HEK293 (cell line): Measurements from ENCODE around the gene HPD.

Source experiments
- CTCF ChIP-seq: fragments of 450-650 bp; formaldehyde crosslinking; IDR thresholded peaks from 2 replicates; pipeline ENCODE4 v1.5.1; 2016; ENCODE audit warnings: missing biosample characterization, missing genetic modification characterization
- ZFP37 ChIP-seq: fragments of 450-650 bp; formaldehyde crosslinking; IDR thresholded peaks from 2 replicates; pipeline ENCODE4 v1.5.1; 2016; ENCODE audit warnings: missing biosample characterization, missing genetic modification characterization
- ZNF664 ChIP-seq: fragments of 450-650 bp; formaldehyde crosslinking; IDR thresholded peaks from 2 replicates; pipeline ENCODE4 v1.5.1; 2016; ENCODE audit warnings: missing biosample characterization, missing genetic modification characterization

- TF ChIP-seq CTCF (no peak), ZNF664 (tag by site-specific recombination) (no peak), ZFP37 (tag by site-specific recombination) (no peak)
Observed at GRCh38 chr12:121899590-121899989, 40.9 kb upstream of the HPD start.
